Putamen (tissue), 1 donor: Measurements from ENCODE around the gene A2ML1.
"Not testable (repeated sequence)": the region's sequence is repeated elsewhere in the genome, so short reads cannot be mapped to it uniquely, and the experiment has no call there.

Source experiments
- DNase-seq: peaks from one replicate; pipeline ENCODE4 v3.0.0-alpha.2; 2016; ENCODE audit warnings: low spot score

Gene A2ML1

DNA sequence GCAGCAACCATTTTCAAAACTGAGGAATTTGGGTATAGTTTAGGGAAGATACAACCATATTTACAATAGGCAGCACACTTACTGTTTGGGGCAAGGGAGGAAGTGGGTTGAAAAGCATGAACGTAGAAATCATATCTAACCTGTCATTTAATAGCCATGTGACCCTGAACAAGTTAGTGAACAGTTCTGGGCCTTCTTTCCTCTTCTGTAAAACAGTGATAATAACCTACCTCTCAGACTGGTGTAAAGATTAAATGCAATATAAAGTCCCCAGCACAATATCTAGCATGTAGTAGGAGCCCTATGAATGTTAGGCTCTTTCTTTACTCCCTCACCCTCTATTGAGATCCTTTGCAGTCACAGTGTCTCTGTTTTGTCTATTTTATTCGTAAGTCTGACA, 33.5 kb downstream of the A2ML1 start:
- DNase-seq = no peak

DNA sequence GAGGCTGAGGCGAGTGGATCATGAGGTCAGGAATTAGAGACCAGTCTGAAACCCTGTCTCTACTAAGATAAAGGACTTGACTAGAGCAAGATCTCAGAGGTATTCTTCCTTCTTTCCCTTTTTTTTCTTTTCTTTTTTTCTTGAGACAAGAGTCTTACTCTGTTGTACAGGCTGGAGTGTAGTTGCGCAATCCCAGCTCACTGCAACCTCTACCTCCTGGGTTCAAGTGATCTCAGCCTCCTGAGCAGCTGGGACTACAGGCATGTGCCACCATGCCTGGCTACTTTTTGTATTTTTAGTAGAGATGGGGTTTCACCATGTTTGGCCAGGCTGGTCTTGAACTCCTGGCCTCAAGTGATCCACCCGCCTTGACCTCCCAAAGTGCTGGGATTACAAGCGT, 37.0 kb downstream of the A2ML1 start:
- DNase-seq = not testable (repeated sequence)

DNA sequence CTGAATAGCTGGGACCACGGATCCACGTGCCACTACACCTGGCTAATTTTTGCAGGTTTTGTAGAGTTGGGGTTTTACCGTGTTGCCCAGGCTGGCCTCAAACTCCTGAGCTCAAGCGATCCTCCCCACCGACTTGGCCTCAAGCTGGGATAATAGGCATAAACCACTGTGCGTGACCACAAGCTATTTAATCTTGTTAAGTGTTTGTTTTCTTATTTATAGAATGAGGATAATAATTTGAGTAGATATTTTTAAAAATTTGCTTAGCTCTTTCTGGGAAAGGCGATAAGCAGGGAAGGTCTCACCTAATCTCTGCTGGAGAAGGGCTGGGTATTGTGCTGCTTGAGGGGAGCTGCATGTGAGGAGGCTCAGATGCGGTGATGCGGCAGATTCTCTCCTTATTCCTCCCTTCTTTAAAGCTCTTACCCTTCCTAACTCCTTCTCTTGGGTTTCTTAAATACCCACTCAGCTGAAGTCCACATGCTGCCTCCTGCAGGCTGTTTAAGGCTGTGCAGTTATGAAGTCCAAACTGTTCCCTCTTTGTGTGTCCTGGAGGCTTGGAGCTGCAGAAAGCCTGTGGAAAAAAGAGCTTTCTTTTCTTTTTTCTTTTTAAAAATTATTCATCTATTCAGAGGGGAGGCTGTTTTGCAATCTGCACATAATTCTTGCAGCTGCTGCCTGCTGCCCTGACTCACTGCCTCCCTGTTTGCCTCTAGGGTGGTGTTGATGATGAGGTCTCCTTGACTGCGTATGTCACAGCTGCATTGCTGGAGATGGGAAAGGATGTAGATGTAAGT, 37.9 kb downstream of the A2ML1 start:
- peak; percentile 34 for DNase-seq

DNA sequence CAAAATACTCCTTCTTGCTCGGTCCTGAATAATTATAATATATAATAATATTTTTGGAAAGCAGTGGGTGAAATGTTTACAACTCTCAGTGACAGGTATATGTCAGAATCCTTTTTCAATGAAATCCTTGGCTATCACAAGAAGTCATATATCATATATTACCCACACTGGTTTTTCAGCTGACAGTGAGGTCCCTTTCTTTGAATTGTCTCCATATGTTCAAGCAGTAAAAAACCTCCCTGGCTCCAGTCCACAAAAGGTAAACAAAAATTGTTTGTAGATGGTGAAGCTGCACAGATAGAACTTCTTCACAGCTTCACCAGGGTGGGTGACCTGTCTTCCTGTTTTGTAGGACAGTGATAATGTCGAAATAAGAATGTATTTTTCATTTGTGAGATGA, 44.0 kb downstream of the A2ML1 start:
- DNase-seq = no peak

DNA sequence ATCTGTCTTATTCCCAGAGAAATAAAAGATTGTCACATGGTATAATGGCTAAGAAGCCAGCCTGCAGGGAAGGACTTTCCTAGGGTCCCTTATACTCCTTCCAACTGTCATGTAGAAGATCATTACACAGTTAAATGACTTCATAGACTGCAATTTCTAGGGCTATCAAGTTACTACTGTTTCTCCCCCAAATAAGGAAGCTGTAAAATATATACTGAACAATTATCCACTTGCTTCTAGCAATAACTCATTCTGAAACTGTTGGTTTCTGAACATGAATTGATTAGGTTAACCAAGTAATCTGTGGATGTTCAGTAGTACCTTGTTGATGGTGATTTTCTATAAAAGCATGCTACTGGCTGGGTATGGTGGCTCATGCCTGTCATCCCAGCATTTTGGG, 44.6 kb downstream of the A2ML1 start:
- DNase-seq = no peak

DNA sequence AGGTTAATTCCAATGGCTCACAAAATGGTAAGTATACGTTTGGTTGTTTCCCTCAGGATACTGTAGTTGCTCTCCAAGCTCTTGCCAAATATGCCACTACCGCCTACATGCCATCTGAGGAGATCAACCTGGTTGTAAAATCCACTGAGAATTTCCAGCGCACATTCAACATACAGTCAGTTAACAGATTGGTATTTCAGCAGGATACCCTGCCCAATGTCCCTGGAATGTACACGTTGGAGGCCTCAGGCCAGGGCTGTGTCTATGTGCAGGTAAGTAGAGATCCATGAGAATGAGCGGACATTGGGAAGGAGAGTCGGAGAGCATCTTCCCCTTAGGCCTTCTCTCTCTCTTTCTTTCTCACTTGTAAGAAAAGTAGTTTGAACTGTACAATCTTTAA, 45.4 kb downstream of the A2ML1 start:
- DNase-seq = no peak

DNA sequence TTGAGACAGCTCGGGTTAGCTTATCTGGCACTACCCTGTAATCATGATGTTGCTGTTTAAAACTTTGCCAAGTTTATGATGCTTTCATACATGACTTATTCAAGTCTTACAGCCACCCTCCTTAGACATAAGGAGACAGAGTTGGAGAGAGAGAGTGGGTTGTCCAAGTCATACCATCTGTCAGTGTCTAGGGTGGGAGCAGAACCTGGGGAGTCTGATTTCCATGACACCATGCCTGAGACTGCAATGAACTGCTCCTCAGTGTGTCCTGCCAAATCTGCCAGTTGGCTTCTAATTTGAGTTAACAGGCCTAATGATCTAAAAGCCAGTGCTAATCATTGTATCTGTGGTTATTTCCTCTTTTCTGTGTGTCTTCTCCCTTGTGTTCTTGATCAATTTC, 48.2 kb downstream of the A2ML1 start:
- DNase-seq = no peak

DNA sequence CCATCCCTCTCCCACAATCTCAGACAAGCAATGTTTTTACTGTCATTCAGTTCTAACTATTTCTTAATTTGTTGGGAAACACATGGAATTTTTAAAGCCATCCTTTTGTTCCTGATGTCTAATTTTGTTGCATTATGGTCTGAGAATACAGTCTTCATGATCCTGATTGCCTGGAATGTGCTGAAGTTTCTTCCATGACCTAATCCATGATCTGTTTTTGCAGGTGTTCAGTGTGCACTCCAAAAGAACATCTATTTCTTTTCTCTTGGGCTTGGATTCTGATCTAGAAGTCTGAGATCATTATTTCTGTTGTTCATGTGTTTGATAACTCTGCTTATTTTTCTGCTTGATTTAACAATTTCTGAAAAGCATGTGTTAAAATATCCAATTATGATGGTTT, 48.6 kb downstream of the A2ML1 start:
- no peak for DNase-seq

DNA sequence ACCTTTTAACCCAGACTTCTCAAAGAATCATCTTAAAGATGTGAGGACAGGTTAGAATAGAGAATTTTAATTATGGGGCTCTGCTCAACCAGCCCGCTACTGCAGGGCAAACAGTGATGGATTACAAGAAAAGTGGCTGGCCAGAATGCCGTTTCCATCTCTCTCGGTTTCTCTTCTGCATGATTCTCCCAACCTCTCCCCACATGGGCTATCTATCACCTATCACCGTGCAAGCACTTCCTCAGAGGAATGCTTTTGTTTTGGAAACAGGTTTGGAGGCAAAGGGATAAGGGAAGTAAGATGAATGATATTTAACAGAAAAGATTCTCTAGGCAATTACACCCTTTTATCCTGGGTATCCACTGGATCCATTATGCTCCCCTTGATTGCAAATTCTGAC, 54.5 kb downstream of the A2ML1 start:
- DNase-seq = no peak

DNA sequence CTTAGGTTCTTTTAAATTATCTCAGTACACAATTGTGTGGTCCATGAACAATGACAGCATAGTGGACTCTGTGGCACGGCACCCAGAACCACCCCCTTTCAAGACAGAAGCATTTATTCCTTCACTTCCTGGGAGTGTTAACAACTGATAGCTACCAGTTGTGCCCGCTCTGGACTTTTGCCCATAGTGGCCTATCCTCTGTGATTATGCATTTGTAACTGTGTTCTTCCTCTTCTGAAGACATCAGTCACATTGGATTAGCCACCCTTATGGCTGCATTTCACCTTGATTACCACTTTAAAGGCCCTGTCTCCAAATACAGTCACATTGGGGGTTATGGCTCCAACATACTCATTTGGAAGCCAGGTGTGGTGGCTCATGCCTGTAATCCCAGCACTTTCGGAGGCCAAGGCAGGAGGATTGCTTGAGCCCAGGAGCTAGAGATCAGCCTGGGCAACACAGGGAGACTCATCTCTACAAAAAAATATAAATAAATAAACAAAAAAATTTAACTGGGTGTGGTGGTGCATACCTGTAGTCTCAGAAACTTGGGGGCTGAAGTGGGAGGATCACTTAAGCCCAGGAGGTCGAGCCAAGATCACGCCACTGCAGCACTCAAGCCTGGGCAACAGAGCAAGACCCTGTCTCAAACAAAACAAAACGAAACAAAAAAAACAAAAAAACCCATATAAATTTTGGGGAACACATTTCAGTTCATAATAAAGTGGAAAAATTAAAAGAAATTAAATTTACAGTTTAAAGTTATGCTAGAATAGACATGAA, 64.3 kb downstream of the A2ML1 start:
- no peak for DNase-seq

DNA sequence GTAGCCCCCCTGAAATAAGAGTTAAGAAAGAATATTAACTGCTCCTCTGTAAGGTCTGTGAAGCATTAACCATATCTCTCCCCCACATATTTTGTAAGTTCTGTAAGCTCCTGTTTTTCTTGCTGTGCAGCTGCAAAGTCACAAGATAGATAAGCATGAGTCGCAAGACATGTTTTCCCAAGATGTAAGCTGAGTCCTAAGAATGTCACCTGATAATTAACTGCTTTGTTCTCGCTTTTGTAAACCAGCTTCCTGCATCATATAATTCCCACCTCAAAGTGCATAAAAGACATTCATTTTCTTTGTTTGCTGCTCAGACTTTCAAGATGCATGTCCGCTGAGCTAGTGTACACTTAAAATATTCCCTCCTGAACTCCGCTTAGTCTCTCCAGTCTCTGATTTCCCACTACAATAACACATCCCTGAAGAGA, 64.9 kb downstream of the A2ML1 start:
- no peak for DNase-seq

DNA sequence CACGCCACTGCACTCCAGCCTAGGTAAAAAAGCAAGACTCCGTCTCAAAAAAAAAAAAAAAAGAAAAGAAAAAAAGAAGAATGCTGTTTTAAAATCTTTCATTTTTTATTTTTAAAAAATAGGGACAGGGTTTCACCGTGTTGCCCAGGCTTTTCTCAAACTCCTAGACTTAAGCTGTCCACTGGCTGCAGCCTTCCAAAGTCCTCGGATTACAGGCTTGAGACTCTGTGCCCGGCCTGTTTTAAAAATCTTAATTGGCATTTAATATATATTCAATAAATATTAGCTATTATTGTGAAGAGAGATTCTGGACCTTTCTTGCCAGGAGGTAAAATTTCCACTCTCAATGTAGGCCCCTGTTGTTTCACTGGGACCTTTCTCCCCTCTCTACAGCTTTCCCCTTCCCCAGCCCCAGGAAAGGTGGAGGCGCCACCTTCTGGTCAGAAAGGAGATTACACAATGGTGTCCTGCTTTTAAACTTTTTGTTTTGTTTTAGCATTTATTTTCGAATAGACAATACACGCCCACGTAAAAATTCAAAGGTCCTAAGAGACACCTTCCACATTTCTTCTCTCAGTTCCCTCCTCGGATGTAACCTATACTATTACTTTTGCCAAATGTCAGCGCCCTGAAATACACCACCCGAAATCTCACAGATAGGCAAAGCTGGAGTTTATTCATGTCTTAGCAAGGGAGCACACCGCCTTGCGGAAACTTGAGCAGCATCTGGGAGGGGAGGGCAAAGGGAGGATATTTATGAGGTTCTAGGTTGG, 68.1 kb downstream of the A2ML1 start:
- DNase-seq = no peak

DNA sequence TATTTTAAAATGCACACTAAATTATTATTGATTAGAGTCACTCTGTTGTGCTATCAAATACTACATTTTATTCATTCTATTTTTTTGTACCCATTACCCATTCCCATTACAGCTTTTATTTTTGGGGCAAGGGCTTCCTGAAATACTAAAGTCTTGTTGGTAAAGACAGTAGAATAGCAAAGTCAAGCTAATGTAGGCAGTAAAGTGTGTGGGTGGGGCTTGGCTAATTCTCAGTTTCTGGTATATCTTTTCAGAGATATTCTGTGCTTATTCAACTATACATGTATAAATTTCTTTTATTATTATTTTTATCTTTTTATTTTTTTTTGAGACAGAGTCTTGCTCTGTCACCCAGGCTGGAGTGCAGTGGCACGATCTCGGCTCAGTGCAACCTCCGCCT, 69.6 kb downstream of the A2ML1 start:
- DNase-seq = no peak

DNA sequence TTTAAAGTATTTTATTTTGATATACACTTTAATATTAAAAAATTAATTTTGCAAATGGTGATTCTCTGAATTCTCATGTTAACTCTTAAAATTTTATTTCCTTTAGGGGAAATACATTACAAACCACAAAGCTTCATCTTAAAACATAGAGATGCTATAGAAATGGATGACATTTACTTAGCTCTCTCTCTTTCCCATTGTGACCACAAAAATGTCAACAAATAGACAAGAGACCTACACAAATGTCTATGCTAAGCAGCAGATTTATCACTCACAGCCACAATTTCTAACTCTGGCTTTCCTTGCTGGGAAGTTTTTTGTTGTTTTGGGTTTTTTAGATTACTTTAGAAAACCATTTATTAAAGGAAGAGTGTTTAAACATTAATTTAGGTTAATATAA, 72.0 kb downstream of the A2ML1 start:
- no peak for DNase-seq

DNA sequence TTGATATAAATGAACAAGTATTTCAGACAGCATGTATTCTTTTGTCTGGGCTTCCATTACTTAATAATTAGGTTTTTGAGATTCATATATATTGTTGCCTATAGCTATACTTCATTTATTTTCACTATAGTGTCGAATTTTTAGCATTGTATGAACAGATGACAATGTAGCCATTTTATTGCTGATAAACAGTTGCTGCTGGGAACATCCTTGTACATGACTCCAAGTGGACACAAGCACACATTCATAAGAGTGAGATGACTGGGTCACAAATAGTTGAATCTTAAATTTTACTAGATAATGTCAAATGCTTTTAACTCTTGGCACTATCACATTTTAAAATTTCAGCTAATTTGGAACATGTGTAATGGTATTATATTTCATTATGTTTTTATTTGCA, 72.6 kb downstream of the A2ML1 start:
- no peak for DNase-seq

DNA sequence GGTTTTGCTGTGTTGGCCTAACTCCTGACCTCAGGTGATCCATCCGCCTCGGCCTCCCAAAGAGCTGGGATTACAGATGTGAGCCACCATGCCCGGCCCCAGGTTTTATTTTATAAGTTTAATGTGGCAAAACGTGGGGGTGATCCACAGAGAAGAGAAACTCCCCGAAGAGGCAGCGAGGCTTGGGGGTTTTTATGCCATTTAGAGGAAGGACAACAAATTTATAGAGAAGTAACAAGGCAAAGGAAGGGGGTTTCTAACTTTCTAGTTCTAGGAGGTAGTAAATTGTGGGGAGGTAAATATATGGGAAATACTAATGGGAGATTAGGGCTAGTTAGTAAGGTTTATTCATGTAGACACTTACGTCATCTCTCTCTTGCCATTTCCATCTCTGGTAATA, 74.7 kb downstream of the A2ML1 start:
- no peak for DNase-seq

DNA sequence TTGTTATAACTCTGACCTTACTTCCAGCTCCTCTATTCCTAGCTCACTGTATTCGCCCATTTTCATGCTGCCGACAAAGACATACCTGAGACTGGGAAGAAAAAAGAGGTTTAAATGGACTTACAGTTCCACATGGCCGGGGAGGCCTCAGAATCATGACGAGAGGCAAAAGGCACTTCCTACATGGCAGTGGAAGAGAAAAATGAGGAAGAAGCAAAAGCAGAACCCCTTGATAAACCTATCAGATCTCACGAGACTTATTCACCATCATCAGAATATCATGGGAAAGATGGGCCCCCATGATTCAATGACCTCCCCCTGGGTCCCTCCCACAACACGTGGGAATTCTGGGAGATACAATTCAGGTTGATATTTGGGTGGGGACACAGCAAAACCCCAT, 77.4 kb downstream of the A2ML1 start:
- DNase-seq = no peak

DNA sequence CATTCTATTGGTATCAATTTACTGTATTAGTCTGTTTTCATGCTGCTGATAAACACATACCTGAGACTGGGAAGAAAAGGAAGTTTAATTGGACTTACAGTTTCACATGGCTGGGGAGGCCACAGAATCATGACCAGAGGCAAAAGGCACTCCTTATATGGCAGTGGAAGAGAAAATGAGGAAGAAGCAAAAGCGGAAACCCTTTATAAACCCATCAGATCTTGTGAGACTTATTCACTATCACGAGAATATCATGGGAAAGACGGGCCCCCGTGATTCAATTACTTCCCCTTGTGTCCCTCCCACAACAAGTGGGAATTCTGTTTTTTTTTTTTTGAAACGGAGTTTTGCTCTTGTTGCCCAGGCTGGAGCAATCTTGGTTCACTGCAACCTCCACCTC, 80.3 kb downstream of the A2ML1 start:
- not testable (repeated sequence) for DNase-seq

DNA sequence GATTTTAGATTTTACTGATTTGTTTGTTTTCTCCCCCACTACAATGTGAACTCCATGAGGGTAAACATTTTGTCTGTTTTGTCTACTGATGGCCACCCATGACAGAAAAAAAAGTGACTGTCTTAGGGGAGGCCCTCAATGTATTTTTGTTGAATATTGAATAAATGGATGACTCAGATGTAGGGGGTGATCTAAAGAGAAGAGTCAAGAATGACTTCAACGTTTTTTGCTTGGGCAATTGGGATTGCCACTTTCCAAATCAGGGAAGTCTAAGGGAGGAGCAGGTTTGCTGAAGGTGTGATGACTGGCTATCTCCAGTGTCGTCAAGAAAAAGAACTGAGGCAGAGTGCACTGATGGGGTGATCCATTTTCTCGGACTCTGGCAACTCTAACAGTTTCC, 81.2 kb downstream of the A2ML1 start:
- DNase-seq = no peak

DNA sequence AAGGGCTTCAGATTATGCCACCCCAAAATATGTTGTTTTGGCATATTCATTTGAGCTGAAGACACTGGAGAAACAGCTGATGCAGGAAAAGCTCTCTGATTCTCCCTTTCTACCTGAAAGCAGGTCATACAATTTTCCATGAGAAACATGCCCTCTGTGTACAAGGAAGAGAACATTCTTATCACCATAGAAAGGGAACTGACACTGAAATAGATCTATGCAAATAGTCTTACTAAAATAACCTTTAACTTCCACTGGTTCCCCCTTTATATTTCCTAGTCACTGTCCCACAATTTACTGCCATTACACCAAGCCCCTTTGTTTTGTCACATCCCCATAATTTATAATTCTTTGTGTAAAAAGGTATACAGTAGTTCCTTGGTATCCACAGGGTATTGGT, 82.2 kb downstream of the A2ML1 start:
- no peak for DNase-seq

DNA sequence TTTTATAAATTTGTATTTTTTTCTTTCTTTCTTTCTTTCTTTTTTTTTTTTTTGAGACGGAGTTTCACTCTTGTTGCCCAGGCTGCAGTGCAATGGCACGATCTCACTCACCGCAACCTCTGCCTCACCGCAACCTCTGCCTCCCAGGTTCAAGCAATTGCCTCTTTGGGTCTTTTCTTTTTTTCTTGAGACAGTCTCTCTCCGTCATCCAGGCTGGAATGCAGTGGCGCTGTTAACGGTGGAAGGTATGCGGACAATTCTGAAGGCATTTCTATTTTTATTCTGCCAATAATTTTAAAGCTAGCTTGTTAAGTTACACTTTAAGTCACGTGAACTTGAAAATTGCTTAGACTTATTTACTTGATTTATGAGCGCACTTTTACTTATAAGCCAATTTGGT, 83.1 kb downstream of the A2ML1 start:
- no peak for DNase-seq

DNA sequence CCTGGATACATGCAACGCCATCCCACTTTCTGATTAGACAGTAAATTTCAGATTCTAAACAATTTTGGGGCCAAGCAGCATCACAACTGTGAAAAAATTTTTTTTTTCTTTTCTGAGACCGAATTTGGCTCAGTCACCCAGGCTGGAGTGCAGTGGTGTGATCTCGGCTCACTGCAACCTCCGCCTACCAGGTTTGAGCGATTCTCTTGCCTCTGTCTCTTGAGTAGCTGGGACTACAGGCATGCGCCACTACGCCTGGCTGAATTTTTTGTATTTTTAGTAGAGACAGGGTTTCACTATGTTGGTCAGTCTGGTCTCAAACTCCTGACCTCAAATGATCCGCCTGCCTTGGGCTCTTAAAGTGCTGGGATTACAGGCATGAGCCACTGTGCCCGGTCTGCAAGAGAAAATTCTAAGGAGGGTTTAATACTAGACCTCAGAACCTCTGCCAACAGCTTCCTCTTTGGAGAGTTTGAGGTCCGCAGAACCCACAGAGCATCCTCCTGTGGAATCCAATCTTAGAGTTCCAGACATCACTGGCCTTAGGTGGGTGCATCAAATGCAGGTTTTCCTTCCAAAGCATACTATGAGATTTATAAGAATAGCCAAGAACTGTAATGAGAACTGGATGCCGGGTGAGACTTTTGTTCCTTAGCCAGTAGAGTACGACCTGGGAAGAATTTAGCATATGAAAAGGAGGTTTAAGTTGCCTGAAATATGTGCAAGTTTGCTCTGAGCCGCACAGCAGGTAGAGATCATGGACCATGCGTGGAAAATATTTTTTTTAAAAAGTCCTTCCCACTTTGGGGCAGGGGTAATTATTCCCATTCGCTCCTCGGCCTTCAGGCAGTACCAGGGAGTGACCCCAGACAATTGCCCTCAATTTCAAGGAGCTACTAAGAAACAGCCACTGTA, 84.1 kb downstream of the A2ML1 start:
- no peak for DNase-seq
